NCI-H1417 treated with DMSO at 0.1 percent for 48 hours (cell line): Measurements from ENCODE around the gene CCDC40.

Source experiments
- DNase-seq: peaks from one replicate; lab custom pipeline; 2025; lab: John Stamatoyannopoulos, UW

Gene CCDC40

GRCh38 chr17:80000136-80000535 is 36.3 kb upstream of the CCDC40 start:
- no peak for DNase-seq

DNA sequence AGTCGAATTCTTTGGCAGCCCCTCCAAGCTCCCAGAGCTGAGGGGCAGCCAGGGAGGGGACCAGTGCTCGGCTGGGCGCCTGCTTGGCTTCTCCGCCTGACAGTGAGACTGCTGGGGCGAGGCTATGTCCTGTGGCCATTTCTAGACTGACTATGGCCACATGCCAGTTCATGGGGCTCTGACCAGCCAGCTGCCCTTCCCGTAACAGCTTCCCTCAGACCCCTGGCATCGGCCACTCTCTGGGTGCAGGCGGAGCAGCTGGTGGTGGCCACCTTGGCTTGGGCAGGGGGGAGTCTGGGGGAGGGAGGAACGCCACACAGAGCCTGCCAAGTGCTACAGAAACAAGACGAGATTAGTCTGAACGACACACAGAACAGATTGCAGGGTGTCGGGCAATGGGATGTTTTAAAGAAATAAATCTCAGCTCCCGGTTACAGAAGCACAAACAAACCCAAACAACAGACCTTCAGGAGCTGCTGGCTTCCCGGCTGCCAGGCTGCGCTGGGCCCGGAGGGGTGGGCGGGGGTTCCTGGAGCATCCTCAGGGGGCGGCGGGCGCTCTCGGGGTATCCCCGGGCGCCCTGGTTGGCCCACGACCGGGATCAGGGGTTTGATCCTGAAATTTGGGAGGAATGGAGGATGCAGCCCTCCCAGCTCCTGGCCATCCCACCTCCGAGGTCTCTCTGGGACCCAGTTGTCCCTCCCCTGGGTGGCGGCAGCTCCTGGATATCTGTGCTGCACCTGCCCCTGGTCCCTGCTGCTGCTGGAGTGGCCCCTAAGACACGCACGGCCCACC is 35.3 kb upstream of the CCDC40 start:
- DNase-seq: no peak

DNA sequence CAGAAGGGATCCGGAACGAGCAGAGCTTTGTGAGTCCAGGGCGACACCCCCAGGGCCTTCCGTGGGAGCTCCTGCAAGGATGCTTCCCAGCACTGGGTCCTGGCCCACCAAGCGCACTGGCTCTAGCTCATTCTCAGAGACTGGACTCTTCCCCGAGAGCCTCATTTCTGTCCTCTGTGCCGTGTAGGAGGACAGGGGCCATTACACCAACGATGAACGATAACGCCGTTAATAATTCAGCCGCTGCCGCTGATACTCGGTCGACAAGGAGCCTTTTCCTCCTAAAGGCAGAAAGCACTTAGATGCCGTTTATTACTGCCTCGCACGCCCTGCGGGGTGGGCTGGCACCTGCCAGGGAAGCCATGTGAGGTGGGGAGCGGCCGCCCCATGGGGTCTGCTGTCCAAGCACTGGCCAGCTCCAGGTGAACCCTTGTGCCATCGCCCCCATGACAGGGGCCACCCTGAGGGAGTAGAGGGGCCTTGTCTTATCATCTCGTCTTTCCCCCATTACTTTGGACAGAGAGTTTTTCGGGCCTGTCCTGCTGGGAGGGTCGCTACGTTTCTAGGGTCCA is 34.3 kb upstream of the CCDC40 start:
- no peak for DNase-seq

GRCh38 chr17:80002690-80003490 is 33.6 kb upstream of the CCDC40 start:
- no peak for DNase-seq

- DNase-seq: no peak
Observed at GRCh38 chr17:80003969-80004368, 32.5 kb upstream of the CCDC40 start.

DNA sequence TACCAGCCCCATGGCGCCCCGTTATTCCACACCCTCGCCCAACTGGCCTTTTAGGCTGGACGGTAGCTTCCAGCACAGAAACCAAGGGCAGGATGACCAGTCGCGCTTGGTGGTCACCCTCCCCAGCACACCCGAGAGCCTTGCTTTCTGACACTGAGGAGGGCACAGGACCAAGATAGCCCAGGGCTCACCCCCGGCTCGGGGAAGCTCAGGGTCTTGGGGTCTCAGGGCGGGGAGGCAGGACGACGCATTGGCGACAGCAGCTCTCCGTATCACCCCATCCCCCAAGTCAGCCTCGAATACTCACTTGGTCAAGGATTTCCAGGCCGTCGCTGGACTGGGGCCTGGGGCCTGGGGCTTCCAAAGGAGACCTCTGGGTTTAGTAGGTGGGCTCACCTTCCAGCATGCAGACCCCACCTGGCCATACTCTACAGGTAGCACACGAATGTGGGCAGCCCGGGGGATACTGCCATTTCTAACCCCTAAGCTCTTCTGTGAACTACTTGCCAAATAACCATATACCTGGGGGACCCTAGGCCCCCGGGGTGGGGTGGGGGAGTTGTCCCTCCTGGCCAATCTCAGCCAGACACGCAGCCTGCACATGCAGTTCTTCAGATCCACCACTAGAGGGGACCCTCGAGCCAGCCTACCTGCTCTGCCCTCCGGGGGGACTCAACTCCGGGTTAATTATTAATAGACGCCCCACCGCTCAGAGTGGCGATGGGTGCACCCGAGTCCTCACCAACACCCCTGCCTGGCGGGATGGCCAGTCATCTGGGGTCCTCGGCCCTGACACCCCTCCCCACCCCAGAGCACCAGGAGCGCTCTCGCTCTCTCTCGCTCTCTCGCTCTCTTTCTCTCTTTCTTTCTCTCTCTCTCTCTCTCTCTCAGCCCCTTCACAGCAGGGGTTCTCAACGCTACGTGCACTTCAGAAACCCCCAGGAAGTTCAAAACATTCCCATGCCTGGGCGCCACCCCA is 30.8 kb upstream of the CCDC40 start:
- DNase-seq: no peak

DNA sequence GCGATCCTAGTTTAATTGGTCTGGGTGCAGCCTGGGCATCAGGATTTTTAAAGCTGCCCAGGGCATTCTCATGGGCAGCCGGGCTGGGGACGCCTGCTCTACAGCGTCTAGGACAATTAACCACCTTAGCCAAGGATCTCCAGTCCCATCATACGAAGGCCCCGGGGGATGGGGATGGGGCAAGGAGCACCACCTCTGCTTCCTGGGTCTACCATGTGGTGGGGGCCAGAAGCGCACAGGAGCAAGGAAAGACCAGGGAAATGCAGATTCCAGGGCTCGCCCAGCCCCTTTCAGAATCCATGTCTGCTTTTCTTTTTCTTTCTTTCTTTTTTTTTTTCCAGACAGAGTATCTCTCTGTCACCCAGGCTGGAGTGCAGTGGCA is 30.1 kb upstream of the CCDC40 start:
- no peak for DNase-seq

DNA sequence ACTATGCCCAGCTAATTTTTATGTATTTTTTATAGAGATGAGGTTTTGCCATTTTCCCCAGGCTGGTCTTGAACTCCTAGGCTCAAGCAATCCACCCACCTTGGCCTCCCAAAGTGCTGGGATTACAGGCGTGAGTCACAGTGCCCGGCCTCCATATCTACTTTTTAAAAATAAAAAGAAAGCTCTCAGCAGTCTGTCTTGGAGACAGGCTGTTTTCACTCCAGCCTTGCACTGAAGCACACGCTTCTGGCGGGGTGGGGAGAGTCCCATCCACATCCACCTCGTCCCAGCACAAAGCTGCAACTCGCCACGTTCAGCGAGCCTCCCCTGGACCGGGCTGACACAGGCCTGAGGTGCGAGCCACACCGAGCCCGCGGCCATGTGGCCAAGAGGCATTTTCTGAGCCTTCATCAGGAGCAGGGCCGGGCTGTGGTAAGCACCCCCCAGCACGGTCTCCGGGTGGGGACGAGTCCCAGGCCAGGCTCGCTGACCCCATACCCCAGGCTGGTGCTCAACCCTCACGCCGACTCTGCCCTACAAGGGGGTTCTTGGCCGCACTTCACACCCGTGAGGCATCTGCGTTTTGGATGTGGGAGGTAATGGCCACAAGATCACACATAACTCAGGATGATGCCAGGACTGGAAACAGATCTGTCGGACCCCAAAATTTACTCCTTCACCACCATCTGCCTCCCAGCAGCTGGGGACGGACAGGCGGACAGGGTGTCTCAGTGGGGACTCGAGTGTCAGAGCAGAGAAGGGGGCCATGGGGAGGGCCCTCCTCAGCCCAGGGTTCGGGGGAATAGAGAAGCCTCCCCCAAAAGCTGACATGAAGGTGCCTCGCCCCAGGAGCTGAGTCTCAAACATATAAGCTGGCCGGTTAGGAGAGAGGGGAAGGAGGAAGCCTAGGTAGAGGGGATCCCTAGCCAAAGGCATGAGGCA is 29.4 kb upstream of the CCDC40 start:
- DNase-seq: no peak

DNA sequence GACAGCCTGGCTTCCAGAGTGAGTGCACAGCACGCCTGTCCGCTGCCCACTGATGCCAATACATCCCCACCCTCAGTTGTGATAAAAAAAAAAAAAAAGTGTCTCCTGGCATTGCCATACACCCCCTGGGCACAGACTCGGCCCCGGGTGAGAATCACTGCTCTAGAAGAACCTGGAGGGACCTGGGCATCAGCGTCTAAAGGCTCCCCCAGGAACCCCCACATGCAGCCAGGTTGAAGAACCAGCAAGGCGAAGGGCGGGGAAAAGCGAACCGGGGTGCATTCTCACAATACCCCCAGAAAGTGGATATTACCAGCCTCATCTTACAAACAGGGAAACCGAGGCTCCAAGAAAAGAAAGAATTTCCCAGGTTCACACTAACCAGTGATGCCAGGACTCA is 28.5 kb upstream of the CCDC40 start:
- no peak for DNase-seq

- peak; percentile 45 for DNase-seq
Observed at GRCh38 chr17:80008383-80008840, 28.0 kb upstream of the CCDC40 start.

- DNase-seq: no peak
Observed at GRCh38 chr17:80008848-80009247, 27.6 kb upstream of the CCDC40 start.

- DNase-seq: no peak
Observed at GRCh38 chr17:80009391-80010282, 26.8 kb upstream of the CCDC40 start.

- DNase-seq: no peak
Observed at GRCh38 chr17:80010283-80010858, 26.1 kb upstream of the CCDC40 start.

DNA sequence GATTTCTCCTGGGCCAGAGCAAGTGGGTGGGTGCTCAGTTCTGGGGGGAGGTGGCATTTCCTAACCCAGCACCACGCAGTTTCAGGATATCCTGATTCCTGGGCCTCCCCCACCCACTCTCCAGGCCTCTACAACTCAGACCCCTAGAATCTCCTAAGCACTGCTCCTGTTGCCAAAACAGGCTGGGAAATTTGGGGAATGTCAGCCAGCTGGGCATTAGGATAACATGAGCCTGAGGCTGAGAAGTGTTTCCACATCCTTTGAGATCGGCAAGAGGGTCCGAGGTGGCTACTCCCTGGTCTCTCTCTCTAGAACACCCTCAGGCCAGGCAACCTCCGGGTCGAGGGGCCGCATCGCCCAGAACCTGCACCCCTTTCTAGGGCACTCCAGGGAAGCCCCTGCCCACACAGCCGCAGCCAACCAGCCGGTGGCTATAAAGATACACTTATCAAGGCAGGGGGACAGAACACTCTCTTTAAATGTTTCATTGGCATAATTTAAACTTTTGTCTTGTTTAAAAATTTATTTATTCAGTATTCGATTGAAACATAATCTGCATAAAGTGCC is 24.4 kb upstream of the CCDC40 start:
- DNase-seq: no peak

DNA sequence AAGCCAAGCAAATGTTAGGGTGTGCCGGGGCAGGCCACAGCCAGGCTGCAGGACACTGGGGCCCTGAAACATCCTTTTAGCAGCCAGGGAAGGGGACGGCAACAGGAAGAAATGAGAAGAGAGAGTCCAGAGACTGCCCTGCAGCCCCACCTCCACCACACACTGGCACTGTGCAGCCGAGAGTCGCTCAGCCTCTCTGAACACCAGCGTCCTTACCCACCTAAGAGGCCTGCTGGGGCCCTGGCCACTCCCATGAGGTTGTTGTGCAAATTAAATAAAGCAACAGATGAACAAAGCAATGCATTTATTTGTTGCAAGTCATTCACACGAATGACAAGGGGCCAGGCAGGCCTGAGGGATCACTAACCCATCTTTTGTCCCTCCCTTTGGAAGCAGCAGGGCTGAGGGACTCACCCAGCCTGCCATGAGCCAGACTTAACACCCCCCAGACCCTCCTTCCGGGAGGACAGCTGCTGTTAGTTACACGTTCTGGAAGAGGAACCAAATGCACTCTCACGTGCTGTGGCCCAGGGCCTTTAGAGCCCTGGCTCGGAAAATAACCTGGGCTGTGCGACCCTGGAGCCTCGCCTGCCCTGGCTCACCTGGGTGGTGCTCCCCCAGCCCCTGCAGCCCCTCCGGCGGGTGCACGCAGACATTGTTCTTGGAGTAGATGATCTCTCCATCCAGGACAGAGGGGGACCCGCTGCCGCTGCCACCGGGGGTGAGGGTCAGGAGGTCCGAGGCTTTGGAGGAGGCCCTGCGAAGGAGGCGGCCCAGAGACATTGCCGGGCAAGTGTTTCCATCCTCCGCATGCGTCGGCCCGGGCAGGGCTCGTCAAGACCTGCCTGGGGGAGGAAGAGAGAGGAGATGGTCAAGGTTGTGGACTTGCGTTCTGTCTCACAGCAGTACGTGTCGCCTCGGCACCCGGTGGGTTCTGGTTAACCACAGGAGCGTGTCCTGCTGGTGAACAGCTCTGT is 23.4 kb upstream of the CCDC40 start:
- DNase-seq: no peak

DNA sequence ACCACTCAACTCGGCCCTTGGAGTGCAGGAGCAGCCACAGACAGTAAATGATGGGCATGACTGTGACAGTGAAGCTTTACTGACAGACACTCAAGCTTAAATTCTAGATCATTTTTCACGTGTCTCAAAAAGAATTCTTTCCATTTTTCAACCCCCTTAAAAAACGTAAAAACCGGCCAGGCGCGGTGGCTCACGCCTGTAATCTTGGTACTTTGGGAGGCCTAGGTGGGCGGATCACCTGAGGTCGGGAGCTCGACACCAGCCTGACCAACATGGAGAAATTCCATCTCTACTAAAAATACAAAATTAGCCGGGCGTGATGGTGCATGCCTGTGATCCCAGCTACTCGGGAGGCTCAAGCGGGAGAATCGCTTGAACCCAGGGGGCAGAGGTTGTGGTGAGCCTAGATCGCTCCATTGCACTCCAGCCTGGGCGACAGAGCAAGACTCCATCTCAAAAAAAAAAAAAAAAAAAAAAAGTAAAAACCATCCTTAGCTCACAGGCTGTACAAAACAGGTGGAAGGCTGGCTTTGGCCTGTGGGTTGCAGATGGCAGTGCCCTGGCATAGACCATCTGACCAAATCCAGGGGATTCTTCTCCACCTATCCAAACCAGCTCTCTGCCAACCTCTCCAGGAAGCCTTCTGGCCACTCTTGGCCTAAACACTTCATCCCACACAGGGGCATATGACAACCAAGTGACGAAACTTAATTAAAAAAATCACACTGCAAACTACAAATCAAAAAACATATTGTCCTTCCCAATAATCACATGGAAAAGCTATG is 19.0 kb upstream of the CCDC40 start:
- DNase-seq: no peak
